ENCODE results near the gene ELMO1. TPM values are rescaled to one million over a fixed set of nuclear protein-coding genes. Genes with fewer than 3 reads are reported as not detected.

ELMO1 gene
- polyA plus RNA-seq, 1 experiment: not detected

- Histone ChIP-seq H3K27me3 (ENCODE audit: control insufficient read depth, insufficient read depth, low read length) (no peaks in the 10 kb centered on the region), H3K4me3 (ENCODE audit: low read depth, low read length) (no peak overlapping the region), H3K27ac (ENCODE audit: low read depth, low read length) (no peak overlapping the region), H3K9me3 (ENCODE audit: control insufficient read depth, insufficient read depth, low read length) (no peaks in the 10 kb centered on the region)
- no peak for DNase-seq (ENCODE audit: low read depth, low spot score)
- ChIA-PET CTCF (no interaction called here), POLR2A (no interaction called here)
- TF ChIP-seq, protein P1, sequence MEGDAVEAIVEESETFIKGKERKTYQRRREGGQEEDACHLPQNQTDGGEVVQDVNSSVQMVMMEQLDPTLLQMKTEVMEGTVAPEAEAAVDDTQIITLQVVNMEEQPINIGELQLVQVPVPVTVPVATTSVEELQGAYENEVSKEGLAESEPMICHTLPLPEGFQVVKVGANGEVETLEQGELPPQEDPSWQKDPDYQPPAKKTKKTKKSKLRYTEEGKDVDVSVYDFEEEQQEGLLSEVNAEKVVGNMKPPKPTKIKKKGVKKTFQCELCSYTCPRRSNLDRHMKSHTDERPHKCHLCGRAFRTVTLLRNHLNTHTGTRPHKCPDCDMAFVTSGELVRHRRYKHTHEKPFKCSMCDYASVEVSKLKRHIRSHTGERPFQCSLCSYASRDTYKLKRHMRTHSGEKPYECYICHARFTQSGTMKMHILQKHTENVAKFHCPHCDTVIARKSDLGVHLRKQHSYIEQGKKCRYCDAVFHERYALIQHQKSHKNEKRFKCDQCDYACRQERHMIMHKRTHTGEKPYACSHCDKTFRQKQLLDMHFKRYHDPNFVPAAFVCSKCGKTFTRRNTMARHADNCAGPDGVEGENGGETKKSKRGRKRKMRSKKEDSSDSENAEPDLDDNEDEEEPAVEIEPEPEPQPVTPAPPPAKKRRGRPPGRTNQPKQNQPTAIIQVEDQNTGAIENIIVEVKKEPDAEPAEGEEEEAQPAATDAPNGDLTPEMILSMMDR (IDR thresholded peaks at IDR 0.05; ENCODE audit: low read depth, low read length): no peak
Measured at GRCh38 chr7:37076668-37077067, 372.0 kb downstream of the ELMO1 start.

- no peak for DNase-seq (ENCODE audit: low read depth, low spot score)
- TF ChIP-seq, protein P1 (IDR thresholded peaks at IDR 0.05; ENCODE audit: low read depth, low read length): no peak
- Histone ChIP-seq H3K27me3 (ENCODE audit: control insufficient read depth, insufficient read depth, low read length) (no peaks in the 10 kb centered on the region), H3K4me3 (ENCODE audit: low read depth, low read length) (no peak overlapping the region), H3K9me3 (ENCODE audit: control insufficient read depth, insufficient read depth, low read length) (no peaks in the 10 kb centered on the region), H3K27ac (ENCODE audit: low read depth, low read length) (no peak overlapping the region)
- POLR2A ChIA-PET: no interaction called here
- CTCF ChIA-PET: no interaction called here
Measured at GRCh38 chr7:37074370-37074769, 374.3 kb downstream of the ELMO1 start.

- POLR2A ChIA-PET: no interaction called here
- CTCF ChIA-PET: interaction anchor here (0.9 kb wide), 1 partner anchor 104 kb away, joined by 3 read pairs; no protein-coding TSS in a partner anchor
- DNase-seq (ENCODE audit: low read depth, low spot score): no peak
- H3K27ac ChIP-seq (ENCODE audit: low read depth, low read length): no peak overlapping the region
- H3K27me3 ChIP-seq (ENCODE audit: control insufficient read depth, insufficient read depth, low read length): no peaks in the 10 kb centered on the region
- H3K4me3 ChIP-seq (ENCODE audit: low read depth, low read length): no peak overlapping the region
- H3K9me3 ChIP-seq (ENCODE audit: control insufficient read depth, insufficient read depth, low read length): no peaks in the 10 kb centered on the region
- TF ChIP-seq, protein P1 (IDR thresholded peaks at IDR 0.05; ENCODE audit: low read depth, low read length): no peak
Measured at GRCh38 chr7:37071124-37071523, 377.5 kb downstream of the ELMO1 start.

DNA sequence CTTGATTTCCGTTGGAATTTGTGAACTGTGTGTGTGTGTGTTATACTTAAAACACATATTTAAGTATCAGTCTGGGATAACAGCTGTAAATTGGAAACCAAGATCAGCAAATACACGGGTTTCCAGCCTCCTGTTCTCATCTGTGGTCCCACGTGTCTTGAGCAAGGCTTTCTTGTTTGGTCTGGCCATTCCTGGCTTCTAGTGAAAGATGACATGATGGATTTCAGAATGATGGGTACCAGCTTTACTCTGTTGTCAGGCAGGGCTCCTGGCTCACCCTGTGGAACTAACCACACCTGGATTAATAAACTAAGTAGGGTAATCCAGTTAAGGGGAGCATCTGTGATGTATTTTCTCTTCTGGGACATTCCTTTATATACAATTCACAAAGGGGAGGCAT is 378.2 kb downstream of the ELMO1 start:
- TF ChIP-seq, protein P1 (IDR thresholded peaks at IDR 0.05; ENCODE audit: low read depth, low read length): no peak
- DNase-seq (ENCODE audit: low read depth, low spot score): no peak
- Histone ChIP-seq H3K9me3 (ENCODE audit: control insufficient read depth, insufficient read depth, low read length) (no peaks in the 10 kb centered on the region), H3K27ac (ENCODE audit: low read depth, low read length) (no peak overlapping the region), H3K4me3 (ENCODE audit: low read depth, low read length) (no peak overlapping the region), H3K27me3 (ENCODE audit: control insufficient read depth, insufficient read depth, low read length) (no peaks in the 10 kb centered on the region)
- ChIA-PET CTCF (no interaction called here), POLR2A (no interaction called here)

DNA sequence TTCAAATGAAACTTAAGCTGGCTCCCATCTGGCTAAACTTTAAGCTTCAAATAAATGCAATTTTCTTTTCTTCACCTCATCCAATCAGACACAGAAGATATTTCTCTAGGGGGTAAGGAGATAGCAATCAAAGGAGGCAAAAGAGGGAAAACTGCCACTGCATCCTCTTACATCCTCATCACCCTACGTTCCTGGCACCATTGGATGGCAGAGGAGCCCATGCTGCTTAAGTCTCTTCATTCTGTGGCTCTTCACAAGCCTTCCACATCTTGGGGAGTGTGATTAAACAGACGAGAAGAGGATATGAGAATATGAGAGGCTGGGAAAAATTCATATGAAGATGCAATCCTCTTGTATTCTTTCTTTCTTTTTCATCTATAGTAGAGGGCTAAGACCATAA is 378.6 kb downstream of the ELMO1 start:
- no peak for DNase-seq (ENCODE audit: low read depth, low spot score)
- no peaks in the 10 kb centered on the region for H3K9me3 ChIP-seq (ENCODE audit: control insufficient read depth, insufficient read depth, low read length)
- TF ChIP-seq, protein P1 (IDR thresholded peaks at IDR 0.05; ENCODE audit: low read depth, low read length): no peak
- H3K27me3 ChIP-seq (ENCODE audit: control insufficient read depth, insufficient read depth, low read length): no peaks in the 10 kb centered on the region
- no peak overlapping the region for H3K4me3 ChIP-seq (ENCODE audit: low read depth, low read length)
- no peak overlapping the region for H3K27ac ChIP-seq (ENCODE audit: low read depth, low read length)
- POLR2A ChIA-PET: no interaction called here
- CTCF ChIA-PET: no interaction called here
